Cerebellar nuclear complex (tissue), 1 donor: ENCODE data around the gene LYRM7.
"Not testable (repeated sequence)": the region's sequence is repeated elsewhere in the genome, so short reads cannot be mapped to it uniquely, and the experiment has no call there.

Experiments
- DNase-seq, 2 experiments: peaks; one replicate each; lab custom pipeline; 2025; lab: John Stamatoyannopoulos, UW

LYRM7 gene

GRCh38 chr5:131221008-131221703 is 50.4 kb downstream of the LYRM7 start:
- DNase-seq, result no peak

GRCh38 chr5:131221888-131222287 is 51.1 kb downstream of the LYRM7 start:
- DNase-seq, result no peak

GRCh38 chr5:131222731-131223130 is 52.0 kb downstream of the LYRM7 start:
- DNase-seq, result no peak

- DNase-seq, result no peak
Measured at GRCh38 chr5:131223751-131224386, 53.1 kb downstream of the LYRM7 start.

- DNase-seq, result no peak
Measured at GRCh38 chr5:131224387-131225201, 53.9 kb downstream of the LYRM7 start.

GRCh38 chr5:131225282-131225974 is 54.7 kb downstream of the LYRM7 start:
- DNase-seq, result no peak

GRCh38 chr5:131226899-131227298 is 56.2 kb downstream of the LYRM7 start:
- no peak for DNase-seq

- no peak for DNase-seq
Measured at GRCh38 chr5:131228646-131229045, 57.9 kb downstream of the LYRM7 start.

- DNase-seq, result no peak
Measured at GRCh38 chr5:131229623-131230022, 58.9 kb downstream of the LYRM7 start.

GRCh38 chr5:131230406-131230805 is 59.7 kb downstream of the LYRM7 start:
- no peak for DNase-seq

GRCh38 chr5:131239686-131240085 is 68.9 kb downstream of the LYRM7 start:
- no peak for DNase-seq

GRCh38 chr5:131242728-131243255 is 72.0 kb downstream of the LYRM7 start:
- no peak for DNase-seq

- no peak for DNase-seq
Measured at GRCh38 chr5:131245312-131245711, 74.6 kb downstream of the LYRM7 start.

GRCh38 chr5:131245948-131246347 is 75.2 kb downstream of the LYRM7 start:
- no peak for DNase-seq

GRCh38 chr5:131246504-131246903 is 75.8 kb downstream of the LYRM7 start:
- no peak for DNase-seq

- no peak for DNase-seq
Measured at GRCh38 chr5:131250751-131251475, 80.2 kb downstream of the LYRM7 start.

GRCh38 chr5:131252824-131253171 is 82.1 kb downstream of the LYRM7 start:
- no peak for DNase-seq

GRCh38 chr5:131254025-131254424 is 83.3 kb downstream of the LYRM7 start:
- DNase-seq, result not testable (repeated sequence)

- no peak for DNase-seq
Measured at GRCh38 chr5:131254741-131255140, 84.0 kb downstream of the LYRM7 start.
